Measurements from ENCODE around the gene MOB4.
"Not testable (repeated sequence)": the region's sequence is repeated elsewhere in the genome, so short reads cannot be mapped to it uniquely, and the experiment has no call there.

Gene MOB4

DNA sequence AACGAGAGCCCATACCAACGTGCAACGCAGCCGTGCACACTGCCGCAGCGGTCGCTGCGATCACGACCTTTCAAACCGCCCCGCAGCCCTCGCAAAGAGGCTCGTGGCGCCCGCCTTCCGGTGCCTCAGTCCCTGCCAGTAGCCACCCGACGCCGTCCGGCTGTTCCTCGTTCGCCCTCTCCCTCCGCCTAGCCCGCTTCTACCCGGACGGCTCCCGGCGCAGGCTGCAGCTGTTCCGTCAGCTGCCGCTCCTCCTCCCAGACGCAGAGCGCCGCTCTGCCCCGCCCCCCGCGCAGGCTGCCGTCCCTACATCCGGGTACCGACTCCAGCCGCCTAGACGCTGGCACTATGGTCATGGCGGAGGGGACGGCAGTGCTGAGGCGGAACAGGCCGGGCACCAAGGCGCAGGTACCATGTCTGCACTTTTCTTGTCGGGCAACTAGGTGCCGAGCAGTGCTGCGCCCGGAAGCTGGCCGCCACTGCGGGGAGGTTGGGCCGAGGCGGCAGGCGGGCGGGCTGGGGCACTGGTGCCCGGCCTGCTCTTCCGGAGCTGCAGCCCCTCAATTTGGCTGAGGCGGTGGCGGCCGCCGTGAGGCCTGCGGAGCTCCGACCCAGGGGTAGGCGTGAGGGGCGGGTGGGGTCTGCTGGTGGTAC lies at the start of gene MOB4:
Gene MOB4 (plus strand): TSS at position 328 of the 654 bp plus-strand sequence. CDS start 21 bp downstream, at position 349.
- DNase-seq, result peak; percentile 92

DNA sequence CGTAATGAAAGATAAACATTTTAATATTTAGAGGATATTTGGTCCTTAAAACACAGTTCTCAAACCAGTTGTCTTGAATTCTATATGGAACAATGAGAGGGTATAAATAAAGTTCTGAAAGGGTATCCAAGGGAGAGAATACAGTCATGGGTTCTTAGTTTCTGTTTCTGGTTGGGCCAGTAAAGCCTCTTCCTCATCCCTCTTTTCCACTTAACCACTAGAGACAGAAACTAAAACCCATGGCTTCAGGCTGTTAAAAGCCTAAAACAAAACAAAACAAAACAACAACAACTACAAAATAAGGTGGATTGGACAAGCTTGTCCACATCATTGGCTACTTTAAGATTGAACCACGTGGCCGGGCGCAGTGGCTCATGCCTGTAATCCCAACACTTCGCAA lies 43.7 kb upstream of the MOB4 start:
- DNase-seq, result no peak

DNA sequence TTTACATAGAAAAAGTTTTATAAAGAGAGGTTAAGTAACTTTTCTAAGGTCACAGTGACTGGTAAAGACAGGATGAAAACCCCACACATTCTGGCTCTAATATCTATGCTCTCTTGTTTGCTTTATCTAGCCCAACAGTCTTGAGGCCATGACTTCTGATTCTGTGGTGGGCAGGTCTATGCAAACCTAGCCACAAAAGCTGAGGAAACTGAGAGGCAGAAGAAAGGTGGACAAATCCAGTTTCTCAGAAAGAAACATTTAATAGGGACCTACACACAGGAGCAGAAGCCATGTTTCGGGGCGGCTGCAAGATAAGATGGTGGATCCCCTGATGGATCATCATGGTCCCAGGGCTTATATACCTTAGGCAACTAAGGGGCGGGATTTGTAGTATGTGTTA lies 38.1 kb upstream of the MOB4 start:
- no peak for DNase-seq

DNA sequence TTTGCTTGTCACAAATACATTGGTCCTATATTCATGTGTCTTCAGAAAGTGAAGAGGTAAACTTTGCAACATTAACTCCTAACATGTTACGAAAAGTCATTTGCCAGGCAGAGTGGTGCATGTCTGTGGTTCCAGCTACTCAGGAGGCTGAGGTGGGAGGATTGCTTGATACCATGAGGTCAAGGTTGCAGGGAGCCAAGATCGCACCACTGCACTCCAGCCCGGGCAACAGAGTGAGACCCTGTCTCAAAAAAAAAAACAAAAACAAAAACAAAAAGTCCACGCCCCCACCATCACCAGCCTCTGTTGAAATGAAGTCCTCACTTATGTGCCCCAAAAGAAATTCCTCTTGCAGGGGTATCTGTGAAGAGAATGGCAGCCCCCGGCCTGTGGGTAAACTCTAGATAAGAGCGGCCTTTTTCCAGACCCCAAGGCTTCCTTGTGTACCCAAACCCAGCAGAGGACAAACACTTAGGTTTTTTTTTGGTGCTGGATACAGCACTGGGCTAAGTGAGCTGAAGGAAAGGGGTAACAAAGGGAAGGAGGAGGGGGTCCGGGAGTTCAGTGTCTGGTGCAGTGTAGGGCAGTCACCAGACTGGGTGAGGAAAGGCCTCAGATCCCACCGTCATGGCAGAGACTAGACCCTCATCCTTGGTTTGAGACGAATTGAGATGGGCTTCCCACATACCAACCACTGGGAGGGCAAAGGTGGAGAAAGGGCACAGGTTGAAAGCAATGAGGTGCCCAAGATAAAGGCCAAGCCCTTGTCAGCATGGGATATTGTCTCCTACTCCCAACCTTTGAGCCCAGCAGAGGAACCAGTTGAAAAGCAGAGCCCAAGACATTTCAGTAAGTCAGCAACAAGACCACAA lies 35.5 kb upstream of the MOB4 start:
- no peak for DNase-seq

DNA sequence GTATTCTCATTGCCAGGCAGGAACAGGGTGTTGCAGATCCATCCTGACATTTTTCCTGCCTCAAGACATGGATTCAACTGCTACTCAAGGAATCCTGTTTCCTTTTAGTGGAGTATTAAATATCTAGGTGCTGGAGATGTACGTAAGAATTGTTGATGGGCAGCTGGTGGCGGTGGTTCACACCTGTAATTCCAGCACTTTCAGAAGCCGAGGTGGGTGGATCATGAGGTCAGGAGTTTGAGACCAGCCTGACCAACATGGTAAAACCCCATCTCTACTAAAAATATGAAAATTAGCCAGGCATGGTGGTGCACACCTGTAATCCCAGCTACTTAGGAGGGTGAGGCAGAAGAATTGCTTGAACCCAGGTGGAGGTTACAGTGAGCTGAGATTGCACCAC lies 31.6 kb upstream of the MOB4 start:
- DNase-seq, result not testable (repeated sequence)

DNA sequence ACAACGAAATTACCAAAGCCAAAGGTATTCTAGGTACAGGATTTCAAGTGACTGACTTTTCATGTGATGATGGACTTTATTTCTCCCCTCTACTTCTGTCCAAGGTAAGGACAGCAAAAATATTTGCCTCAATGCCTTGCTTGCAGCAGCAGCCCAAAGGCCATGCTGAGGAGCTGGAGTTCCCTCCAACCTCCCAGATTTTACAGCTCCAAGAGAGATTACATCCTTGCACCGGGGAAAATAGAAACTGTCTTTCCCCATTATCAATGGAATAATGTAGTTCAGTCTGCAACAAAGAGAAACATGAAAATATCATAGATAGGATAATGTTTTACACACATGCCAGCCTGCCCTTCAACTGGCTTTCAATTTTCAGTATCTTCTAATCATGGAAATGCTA lies 29.7 kb upstream of the MOB4 start:
- DNase-seq, result no peak

DNA sequence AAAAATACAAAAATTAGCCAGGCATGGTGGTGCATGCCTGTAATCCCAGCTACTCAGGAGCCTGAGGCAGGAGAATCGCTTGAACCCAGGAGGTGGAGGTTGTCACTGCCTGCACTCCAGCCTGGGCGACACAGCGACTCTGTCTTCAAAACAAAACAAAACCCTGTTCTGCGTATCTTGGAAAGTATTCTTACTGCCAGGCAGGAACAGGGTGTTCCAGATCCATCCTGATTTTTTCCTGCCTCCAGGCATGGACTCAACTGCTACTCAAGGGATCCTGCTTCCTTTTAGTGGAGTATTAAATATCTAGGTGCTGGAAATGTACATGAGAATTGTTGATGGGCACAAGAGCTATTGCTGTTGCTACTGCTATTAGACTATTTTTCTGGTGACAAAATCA lies 28.5 kb upstream of the MOB4 start:
- DNase-seq, result no peak

DNA sequence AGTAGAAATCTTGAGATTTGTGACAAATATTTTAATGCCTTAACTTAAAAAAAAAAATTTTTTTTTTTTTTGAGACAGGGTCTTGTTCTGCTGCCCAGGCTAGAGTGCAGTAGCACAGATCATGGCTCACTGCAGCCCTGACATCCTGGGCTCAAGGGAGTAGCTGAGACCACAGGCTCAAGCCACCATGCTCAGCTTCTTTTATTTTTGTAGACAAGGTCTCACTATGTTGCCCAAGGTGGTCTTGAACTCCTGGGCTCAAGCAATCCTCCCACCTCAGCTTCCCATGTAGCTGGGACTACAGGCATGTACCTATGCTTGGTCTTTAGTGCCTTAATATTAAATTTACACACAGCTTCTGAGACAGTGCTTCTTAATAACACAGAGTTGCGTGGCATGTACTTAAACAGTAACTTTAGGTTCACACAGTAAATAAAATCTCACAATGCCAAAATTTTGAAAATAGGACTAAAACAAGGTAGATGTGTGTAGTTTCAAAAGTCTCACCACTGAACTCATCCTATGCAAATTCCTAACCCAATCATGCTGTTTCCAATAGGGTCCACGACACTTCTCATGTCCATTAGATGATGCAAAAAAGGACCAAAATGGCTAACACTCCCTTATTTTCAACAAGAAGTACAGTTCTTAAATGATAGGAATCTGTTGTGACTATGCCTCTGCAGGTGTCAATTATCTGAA lies 20.3 kb upstream of the MOB4 start:
- no peak for DNase-seq

DNA sequence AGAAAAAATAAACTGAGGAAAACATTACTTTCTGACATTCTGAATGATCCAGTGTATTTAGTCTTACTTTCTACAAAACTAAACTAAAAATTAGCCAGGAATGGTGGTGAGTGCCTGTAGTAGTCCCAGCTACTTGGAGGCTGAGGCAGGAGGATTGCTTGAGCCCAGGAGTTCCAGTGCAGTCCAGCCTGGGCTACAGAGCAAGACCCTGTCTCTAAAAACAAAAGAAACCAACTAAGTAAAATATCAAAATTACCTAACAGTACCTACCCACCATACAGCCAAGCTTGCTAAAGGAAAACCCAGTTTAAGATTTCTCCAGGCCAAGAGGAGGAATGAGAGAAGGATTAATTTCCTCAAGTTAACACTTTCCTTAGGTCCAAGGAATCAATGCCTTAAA lies 19.2 kb upstream of the MOB4 start:
- no peak for DNase-seq

DNA sequence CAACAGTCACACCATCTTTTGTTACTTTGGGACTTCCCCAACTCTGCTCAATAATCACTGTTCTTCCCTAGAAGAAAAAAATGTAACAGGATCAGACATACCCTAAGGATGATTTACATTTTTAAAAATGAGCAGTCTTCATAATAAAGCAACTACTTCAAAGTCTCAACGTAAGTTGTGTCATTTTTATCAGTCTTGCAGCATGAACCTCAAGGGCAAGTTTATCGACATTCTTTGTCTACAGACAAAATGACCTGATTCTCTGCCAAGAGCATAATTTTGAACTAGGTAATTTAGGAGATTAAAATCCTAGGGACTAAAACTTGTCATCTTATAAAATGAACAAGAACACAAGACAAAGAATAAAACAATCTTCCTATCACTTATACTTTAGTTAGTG lies 18.5 kb upstream of the MOB4 start:
- DNase-seq, result no peak

DNA sequence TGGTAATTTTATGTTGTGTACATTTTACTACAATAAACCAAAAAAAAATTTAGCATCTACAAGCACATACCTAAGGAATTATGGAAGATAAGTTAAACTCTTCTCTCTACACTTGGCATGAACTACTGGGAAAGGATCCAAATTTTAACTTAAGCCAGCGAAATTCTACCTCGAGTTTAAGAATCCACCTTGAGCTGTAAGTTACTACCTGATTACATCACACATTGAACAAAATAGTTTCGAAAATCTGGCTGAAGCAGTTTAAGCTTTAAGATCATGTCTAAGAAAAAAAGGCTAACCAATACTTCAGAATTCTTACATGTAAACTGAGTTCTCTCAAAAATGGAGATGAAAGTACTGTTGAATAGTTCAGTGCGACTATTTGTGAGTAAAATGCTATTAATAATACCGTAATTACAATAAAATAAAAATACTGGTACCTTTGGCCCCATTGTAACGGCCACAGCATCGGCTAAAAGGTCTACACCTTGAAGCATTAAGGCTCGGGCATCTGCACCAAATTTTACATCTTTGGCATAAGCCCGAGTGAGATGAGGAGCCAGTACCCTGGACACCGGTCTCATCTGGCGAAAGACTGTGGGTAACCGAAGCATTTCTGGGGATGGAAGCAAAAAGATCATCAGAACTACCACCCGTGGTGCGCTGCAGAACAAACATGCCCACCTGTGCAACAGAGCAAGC lies 17.5 kb upstream of the MOB4 start:
- DNase-seq, result no peak

DNA sequence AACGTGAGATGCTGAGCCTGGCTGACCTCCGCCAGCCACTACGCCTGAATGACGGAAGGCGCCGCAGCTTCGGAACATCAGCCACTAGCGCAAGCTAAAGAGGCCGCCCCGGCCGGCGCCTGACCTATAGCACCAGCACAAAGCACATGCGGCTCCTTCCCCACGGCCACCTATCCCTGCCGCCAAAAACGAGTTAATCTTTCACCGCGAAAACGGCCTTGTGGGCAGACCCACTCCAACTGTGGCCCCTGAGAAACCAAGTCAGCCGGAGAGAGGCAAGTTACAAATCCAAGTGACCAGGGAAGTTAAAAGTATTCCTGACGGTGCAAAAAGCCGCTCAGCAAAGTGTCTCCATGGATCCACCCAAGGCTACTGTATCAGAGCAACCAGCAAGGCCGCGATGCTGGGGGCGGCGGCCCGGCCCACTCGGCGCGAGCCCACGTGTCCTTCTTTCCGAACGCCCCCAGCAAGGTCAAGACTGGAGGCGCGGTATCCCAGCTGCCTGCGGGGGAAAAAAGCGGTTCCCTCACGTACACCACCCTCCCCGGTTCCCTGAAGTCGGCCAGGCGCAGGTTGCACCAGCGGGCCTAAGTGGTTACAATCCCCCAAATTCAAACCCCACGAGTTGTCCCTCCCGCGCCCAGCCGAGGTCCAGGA lies 16.8 kb upstream of the MOB4 start:
- peak; percentile 54 for DNase-seq

DNA sequence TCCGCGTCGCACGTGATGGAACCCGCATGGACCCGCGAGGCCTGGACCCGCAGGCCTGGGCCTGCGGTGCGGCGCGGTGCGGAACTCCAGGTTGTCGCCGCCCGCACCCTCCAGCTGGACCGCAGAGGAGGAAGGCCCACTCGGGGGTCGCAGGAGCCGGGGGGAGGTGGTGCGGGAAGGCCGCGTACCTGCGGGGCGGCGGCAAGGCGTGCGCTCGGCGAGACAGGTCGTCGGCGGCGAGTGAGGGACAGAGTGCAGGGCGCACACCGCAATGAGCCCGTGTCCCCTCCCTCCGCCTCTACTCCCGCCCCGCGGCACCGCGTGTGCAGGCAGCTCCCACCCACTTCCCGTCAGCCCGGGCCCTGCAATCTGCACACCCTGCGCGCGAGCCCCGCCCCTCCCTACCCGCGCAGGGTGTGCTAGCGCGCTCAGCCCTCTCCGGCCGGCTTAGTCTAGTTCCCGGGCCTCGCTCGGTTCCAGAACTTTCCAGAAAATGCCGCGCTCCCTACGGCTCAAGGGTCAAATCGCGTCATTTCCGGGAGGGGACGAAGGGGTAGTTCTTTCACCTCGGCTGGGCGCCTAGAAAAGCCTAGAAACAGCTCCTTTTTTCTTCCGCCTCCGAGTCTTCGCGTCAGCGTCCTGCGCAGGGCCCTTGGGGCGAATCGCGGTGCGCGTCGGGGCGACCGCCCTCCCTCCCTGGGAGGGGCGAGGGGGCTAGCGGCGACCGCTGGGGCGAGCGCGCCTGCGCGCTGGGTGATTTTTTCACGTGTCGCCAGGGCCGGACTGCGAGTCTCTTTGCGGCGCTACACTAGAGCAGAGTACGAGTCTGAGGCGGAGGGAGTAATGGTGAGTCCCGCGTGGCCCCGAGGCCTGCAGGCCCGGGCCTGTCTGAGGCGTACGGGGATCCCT lies 16.0 kb upstream of the MOB4 start, which contains the start of the genes HSPD1 and HSPE1:
Gene HSPD1 (minus strand): TSS at position 247 of the 909 bp plus-strand sequence. CDS start 992 bp downstream, outside the sequence.
Gene HSPE1 (plus strand): TSS at position 786 of the 909 bp plus-strand sequence. CDS start 58 bp downstream, at position 844.
- peak; percentile 98 for DNase-seq

DNA sequence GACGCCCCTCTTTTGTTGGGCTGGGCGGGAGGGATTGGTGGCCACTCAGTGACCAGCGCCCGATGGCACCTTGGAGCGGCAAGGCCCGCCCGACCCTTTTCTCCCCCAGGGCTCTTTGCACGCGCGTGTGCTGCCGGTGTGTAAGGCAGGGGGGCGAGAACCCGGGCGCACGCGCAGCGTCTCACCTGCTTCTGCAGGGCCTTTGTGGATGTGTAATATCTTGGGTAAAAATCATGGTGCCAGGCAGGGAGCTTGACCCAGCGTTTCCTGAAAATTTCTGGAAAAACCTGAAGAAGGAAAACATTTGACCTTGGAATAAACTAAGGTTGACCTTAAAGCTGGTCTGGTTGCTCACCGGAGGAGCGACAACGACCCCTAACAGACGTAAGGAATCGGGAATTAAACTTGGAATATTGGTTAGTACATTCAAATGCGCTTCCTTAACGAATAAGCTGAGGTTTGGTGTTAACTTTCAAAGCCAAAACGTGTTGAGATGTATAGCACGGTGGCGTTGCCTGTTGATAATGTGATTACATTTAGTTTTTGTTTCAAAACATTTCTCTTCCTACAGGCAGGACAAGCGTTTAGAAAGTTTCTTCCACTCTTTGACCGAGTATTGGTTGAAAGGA lies 15.2 kb upstream of the MOB4 start:
- no peak for DNase-seq

DNA sequence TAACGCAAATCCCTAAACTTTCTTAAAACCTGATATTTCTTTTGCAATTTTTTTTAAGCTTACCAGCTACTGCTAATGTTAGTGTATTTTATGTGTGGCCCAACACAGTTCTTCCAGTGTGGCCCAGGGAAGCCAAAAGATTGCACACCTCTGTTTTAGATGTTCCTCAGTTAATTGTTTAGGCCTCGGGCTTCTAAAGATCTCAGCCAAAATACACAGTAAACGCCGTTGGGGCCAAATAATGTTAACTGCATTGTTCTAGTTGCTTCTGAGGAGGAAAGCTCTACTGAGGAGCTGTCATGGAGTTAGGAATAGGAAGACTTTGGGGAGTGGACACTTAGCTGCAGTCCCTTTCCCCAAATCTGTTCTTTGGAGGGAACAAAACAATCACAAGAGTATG lies 13.7 kb upstream of the MOB4 start:
- no peak for DNase-seq

DNA sequence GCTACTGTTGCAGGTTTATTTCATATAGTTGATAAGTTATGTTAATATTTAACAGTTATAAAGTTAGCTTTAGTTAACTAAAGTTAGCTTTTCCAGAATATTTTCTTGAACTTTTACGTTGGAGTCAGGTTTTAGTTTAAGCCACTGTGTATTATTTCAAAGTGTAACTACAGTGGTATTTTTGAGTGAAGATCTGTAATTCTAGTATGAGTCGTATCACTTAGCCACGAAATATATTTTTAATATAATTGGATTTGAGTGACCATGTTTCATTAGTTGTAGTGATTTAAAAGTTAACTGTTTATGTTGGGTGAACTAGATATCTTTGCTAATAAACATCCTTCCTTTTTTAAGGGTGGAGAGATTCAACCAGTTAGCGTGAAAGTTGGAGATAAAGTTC lies 13.2 kb upstream of the MOB4 start:
- no peak for DNase-seq

DNA sequence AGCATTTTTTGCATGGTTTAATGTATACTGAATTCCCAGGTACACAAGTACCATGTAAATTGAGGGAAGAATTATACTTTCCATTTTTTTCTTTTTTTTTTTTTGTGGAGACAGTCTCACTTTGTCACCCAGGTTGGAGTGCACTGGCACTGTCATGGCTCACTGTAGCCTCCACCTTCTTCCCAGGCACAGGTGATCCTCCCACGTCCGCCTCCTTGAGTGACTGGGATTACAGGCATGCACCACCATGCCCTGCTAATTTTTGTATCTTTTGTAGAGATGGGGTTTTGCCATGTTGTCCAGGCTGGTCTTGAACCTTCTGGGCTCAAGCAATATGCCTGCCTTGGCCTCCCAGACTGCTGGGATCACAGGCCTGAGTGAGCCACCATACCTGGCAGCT lies 11.9 kb upstream of the MOB4 start:
- DNase-seq, result no peak

DNA sequence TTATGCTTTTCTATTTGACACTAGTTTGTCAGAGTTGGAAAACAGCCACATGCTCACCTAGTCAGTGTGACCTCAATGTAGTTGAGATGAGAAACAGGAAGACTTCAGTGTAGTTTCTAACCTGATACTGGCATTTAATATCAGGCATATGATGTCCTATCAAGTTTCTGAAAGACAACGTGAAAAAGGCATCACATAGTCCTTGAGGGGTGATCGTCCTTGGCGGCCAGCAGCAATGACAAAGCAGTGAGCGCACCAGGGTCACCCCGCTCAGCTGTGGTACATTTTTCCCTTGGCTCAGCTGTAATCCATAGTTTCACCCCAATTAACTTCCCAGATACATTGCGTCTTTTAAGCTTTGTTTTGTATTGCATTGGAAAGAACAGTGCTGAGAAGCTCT lies 11.4 kb upstream of the MOB4 start:
- DNase-seq, result no peak

DNA sequence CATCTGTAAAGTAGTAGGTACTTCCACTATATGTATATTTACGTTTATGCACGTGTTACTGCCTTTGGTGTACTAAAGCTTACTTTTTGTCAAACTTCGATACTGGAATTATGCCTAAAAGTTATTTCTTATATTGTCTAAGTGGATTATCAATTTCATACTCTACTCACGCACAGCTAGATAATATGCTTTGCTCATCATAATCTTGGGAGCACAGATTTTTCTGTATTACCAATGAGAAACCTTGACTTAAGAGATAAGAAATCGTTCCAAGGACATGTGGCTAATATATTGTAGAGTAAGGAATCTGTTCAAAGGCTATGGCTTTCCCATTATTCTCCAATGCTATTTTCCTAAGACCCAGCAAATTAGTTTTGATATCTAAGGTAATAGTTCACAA lies 9.2 kb upstream of the MOB4 start:
- DNase-seq, result no peak

DNA sequence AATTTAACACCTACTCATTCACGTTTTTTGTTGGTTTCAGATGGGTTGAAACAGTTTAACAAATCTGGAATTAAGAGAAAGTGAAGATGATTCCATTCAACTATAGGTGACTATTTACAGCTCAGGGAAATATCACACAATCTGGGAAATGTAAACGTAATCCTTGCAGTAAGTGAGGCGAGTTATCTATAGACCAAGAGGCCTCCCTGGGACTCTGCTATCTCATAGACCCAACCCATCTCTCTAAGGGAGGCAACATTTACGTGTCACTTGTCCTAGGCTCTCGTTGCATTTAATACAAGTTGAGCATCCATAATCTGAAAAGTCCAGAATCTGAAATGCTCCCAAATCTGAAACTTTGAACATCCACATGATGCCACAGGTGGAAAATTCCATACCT lies 2.0 kb upstream of the MOB4 start:
- DNase-seq, result no peak

DNA sequence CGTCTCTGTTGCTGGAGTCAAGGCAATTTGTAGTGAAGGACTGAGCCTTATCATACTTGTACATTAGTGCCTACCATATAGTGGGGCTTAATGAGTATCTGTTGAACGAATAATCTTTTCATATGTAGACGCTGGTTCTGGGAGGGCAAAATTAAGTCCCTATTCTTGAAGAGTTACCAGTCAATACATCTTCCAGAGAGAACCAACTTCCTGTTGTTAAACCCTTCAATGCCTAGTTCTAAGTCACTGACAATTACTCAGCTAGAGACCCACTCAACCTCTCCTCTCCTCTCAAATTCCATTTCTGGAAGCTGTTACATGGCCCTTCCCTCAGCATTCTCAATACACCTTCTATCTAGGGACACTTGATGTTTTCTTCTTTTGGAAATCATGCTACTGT lies 1.1 kb upstream of the MOB4 start:
- DNase-seq, result no peak
